IMR-90 (cell line): ENCODE measurements around the gene MCM8. TPM values are rescaled to one million over a fixed set of nuclear protein-coding genes. Genes with fewer than 3 reads are reported as not detected.

Source experiments
- ATAC-seq: fragments of 200-7000 bp; cut with Tn5 transposase; 2 replicates; pipeline ENCODE4 v1.9.1; 2020; ENCODE audit warnings: low read depth, mild to moderate bottlenecking, moderate library complexity
- BruUV-seq: library from RNA; stranded (reverse); fragments of 400-500 nt; replicated peaks from 2 replicates; lab custom pipeline; 2021; lab: Mats Ljungman, UMichigan
- CTCF ChIA-PET: fragments of 300-600 bp; formaldehyde crosslinking; extraction: SDS; loops from one replicate; lab custom pipeline; 2021; ENCODE audit warnings: antibody characterized with exemption; lab: Yijun Ruan, JAX
- POLR2A ChIA-PET: fragments of 300-600 bp; sonication (Branson Sonifier 250); formaldehyde crosslinking; loops from one replicate; lab custom pipeline; 2022; ENCODE audit warnings: antibody characterized with exemption; ENCODE audit not compliant: unreplicated experiment; lab: Charles Lee
- DNase-seq: peaks from one replicate; pipeline ENCODE4 v3.0.0; 2013
- H2AFZ ChIP-seq: replicated peaks from 2 replicates; pipeline ENCODE3; 2013; ENCODE audit warnings: low read length, mild to moderate bottlenecking; ENCODE audit not compliant: poor library complexity
- H2AK5ac ChIP-seq: 2 replicates; pipeline ENCODE4 v1.6.1; 2013; ENCODE audit warnings: low read depth, low read length, inconsistent platforms
- H2AK9ac ChIP-seq: replicated peaks from 2 replicates; pipeline ENCODE3; 2013; ENCODE audit warnings: mild to moderate bottlenecking, low read depth, low read length, moderate library complexity; ENCODE audit not compliant: poor library complexity
- H2BK120ac ChIP-seq: 2 replicates; pipeline ENCODE4 v1.6.1; 2013; ENCODE audit warnings: low read depth, low read length, inconsistent platforms
- H2BK15ac ChIP-seq: 3 replicates; pipeline ENCODE4 v1.6.1; 2013; ENCODE audit warnings: low read depth, low read length, inconsistent platforms
- H2BK20ac ChIP-seq: 2 replicates; pipeline ENCODE4 v1.6.1; 2013; ENCODE audit warnings: low read depth, mild to moderate bottlenecking, inconsistent platforms, low read length, moderate library complexity
- H2BK5ac ChIP-seq: 2 replicates; pipeline ENCODE4 v1.6.1; 2013; ENCODE audit warnings: mild to moderate bottlenecking, low read depth, low read length, inconsistent platforms; ENCODE audit not compliant: poor library complexity, severe bottlenecking
- H3K14ac ChIP-seq: replicated peaks from 2 replicates; pipeline ENCODE4 v1.6.1; 2013; ENCODE audit warnings: low read depth, low read length, inconsistent platforms
- H3K18ac ChIP-seq: 2 replicates; pipeline ENCODE4 v1.6.1; 2013; ENCODE audit warnings: low read depth, low read length, control low read depth
- H3K23ac ChIP-seq: 2 replicates; pipeline ENCODE4 v1.6.1; 2013; ENCODE audit warnings: low read depth, low read length, inconsistent platforms
- H3K27ac ChIP-seq: 2 replicates; pipeline ENCODE4 v1.5.1; 2013; ENCODE audit warnings: mild to moderate bottlenecking, control low read depth, low read length; ENCODE audit not compliant: insufficient read depth
- H3K27me3 ChIP-seq: 2 replicates; pipeline ENCODE4 v1.6.1; 2013; ENCODE audit warnings: low read length; ENCODE audit not compliant: control insufficient read depth, insufficient read depth
- H3K36me3 ChIP-seq: 2 replicates; pipeline ENCODE4 v1.6.1; 2013; ENCODE audit warnings: low read length, mixed read lengths; ENCODE audit not compliant: control insufficient read depth, insufficient read depth
- H3K4ac ChIP-seq: 2 replicates; pipeline ENCODE4 v1.6.1; 2013; ENCODE audit warnings: low read depth, low read length, inconsistent platforms
- H3K4me1 ChIP-seq: 2 replicates; pipeline ENCODE4 v1.6.1; 2013; ENCODE audit warnings: low read length, mixed read lengths; ENCODE audit not compliant: control insufficient read depth, insufficient read depth
- H3K4me2 ChIP-seq: 2 replicates; pipeline ENCODE4 v1.6.1; 2013; ENCODE audit warnings: low read depth, mild to moderate bottlenecking, control low read depth, low read length, moderate library complexity
- H3K4me3 ChIP-seq: 2 replicates; pipeline ENCODE4 v1.5.1; 2013; ENCODE audit warnings: low read depth, mild to moderate bottlenecking, control low read depth, low read length, moderate library complexity; ENCODE audit not compliant: insufficient read depth
- H3K56ac ChIP-seq: 2 replicates; pipeline ENCODE4 v1.6.1; 2013; ENCODE audit warnings: low read length, inconsistent platforms; ENCODE audit not compliant: insufficient read depth; ENCODE audit errors: extremely low read depth
- H3K79me1 ChIP-seq, 2 experiments: 2 replicates each; pipeline ENCODE4 v1.6.1; 2013; ENCODE audit warnings: low read length in 2 of 2, inconsistent platforms in 1 of 2, low read depth in 1 of 2
- H3K9ac ChIP-seq: 2 replicates; pipeline ENCODE4 v1.6.1; 2013; ENCODE audit warnings: low read depth, low read length, control low read depth
- H3K9me1 ChIP-seq: 2 replicates; pipeline ENCODE4 v1.6.1; 2013; ENCODE audit warnings: low read length, inconsistent platforms; ENCODE audit not compliant: insufficient read depth
- H3K9me3 ChIP-seq: 2 replicates; pipeline ENCODE4 v1.6.1; 2013; ENCODE audit warnings: low read length; ENCODE audit not compliant: control insufficient read depth, insufficient read depth
- H4K20me1 ChIP-seq: 2 replicates; pipeline ENCODE4 v1.6.1; 2013; ENCODE audit warnings: low read length, inconsistent platforms; ENCODE audit not compliant: insufficient read depth
- H4K5ac ChIP-seq: 2 replicates; pipeline ENCODE4 v1.6.1; 2013; ENCODE audit warnings: mild to moderate bottlenecking, low read depth, low read length, control low read depth
- H4K8ac ChIP-seq, 2 experiments: 2 replicates each; pipeline ENCODE4 v1.6.1; 2013; ENCODE audit warnings: low read depth in 2 of 2, low read length in 2 of 2, control low read depth in 1 of 2, inconsistent platforms in 1 of 2
- H4K91ac ChIP-seq: 2 replicates; pipeline ENCODE4 v1.6.1; 2013; ENCODE audit warnings: low read depth, low read length, inconsistent platforms; ENCODE audit not compliant: insufficient read depth
- MAFK ChIP-seq: IDR thresholded peaks from 2 replicates; pipeline ENCODE4 v1.6.1; 2012; ENCODE audit warnings: low read depth, low read length, improper control_type of control experiment
- MAZ ChIP-seq: IDR thresholded peaks from 2 replicates; pipeline ENCODE4 v1.6.1; 2012; ENCODE audit warnings: low read depth, mild to moderate bottlenecking, low read length, improper control_type of control experiment, moderate library complexity, borderline replicate concordance
- NFE2L2 ChIP-seq: fragments of 150-350 bp; IDR thresholded peaks from 2 replicates; pipeline ENCODE4 v1.6.1; 2016; ENCODE audit warnings: low read depth, mild to moderate bottlenecking, low read length
- RAD21 ChIP-seq: IDR thresholded peaks from 2 replicates; pipeline ENCODE4 v1.6.1; 2012; ENCODE audit warnings: low read length, improper control_type of control experiment
- SMC3 ChIP-seq: fragments of 150-350 bp; IDR thresholded peaks from 2 replicates; pipeline ENCODE4 v1.6.1; 2016; ENCODE audit warnings: low read depth, mild to moderate bottlenecking, antibody characterized with exemption, low read length, moderate library complexity
- USF2 ChIP-seq: fragments of 150-350 bp; IDR thresholded peaks from 2 replicates; pipeline ENCODE4 v1.6.1; 2017; ENCODE audit warnings: mild to moderate bottlenecking, antibody characterized with exemption, low read length, low read depth
- WGBS, 2 experiments: methylation state at CpG; one replicate each; pipeline versions ENCODE4 v1.1.5 to v1.1.7; 2013; ENCODE audit warnings: missing lambda C conversion rate in 2 of 2; ENCODE audit not compliant: insufficient read length in 1 of 2; ENCODE audit errors: extremely low coverage in 2 of 2; 5-methylcytosine and 5-hydroxymethylcytosine counted together
- dilution Hi-C: fragments of 300-500 bp; cut with HindIII; formaldehyde crosslinking; loops from one replicate; pipeline ENCODE4 v1.14.3; 2018; ENCODE audit warnings: low sequenced_read_pairs; ENCODE audit not compliant: unreplicated experiment
- in situ Hi-C: fragments of 300-500 bp; cut with MboI; formaldehyde crosslinking; loops from 3 replicates; pipeline ENCODE4 v1.14.3; 2019; ENCODE audit warnings: low sequenced_read_pairs, inconsistent platforms, mixed read lengths
- intact Hi-C: fragments of 100-400 bp; cut with micrococcal nuclease; formaldehyde crosslinking; loops from 2 replicates; pipeline ENCODE4 v1.10.0; 2022
- polyA plus RNA-seq, 3 experiments: library from polyadenylated mRNA; depleted of rRNA; stranded (reverse); fragments of >200 nt; gene quantifications; 2 replicates each; pipeline ENCODE4 v1.2.3, GENCODE V29; 2012; ENCODE audit warnings: low replicate concordance in 1 of 3
- total RNA-seq: library from RNA; depleted of rRNA; stranded (reverse); fragments of >200 nt; gene quantifications from 2 replicates; pipeline ENCODE4 v1.2.3, GENCODE V29; 2012

Gene MCM8
- total and polyA plus RNA-seq, 2 of the 4 experiments (the other 2 are of a cell fraction) = 4.2 to 11.5 TPM

- POLR2A ChIA-PET = no interaction called here
- no CpG with 5 or more reads among the region's 1 CpG for WGBS, 2 experiments
- dilution Hi-C loops = no loop called here
Observed at GRCh38 chr20:6024768-6025167, 74.3 kb downstream of the MCM8 start.

More at GRCh38 chr20:6024768-6025167, 74.3 kb downstream of the MCM8 start:
- H3K23ac ChIP-seq = no peak overlapping the region
- no peak overlapping the region for H2BK15ac ChIP-seq
- H3K27me3 ChIP-seq = no peaks in the 10 kb centered on the region
- no peak overlapping the region for H2AFZ ChIP-seq
- H3K4me2 ChIP-seq = no peak overlapping the region
- H4K91ac ChIP-seq = no peak overlapping the region
- CTCF ChIA-PET = interaction anchor here (1.1 kb wide), 1 partner anchor 13 kb away, joined by 3 read pairs; no protein-coding TSS in a partner anchor
- 0 out of 2 replicates have a peak, but pooled peaks cover 4% of the 10 kb centered on the region for H3K9me1 ChIP-seq
- H2BK120ac ChIP-seq = no peak overlapping the region
- H4K8ac ChIP-seq = no peak overlapping the region
- H4K20me1 ChIP-seq = 0 out of 2 replicates have a peak, but pooled peaks cover 10% of the 10 kb centered on the region
- intact Hi-C loops = no loop called here
- no peak overlapping the region for H2BK5ac ChIP-seq
- H3K36me3 ChIP-seq = peaks cover 21% of the 10 kb centered on the region
- H3K18ac ChIP-seq = no peak overlapping the region
- BruUV-seq = no TSS peak
- no peak for ATAC-seq
- no peak for DNase-seq
- H3K4me3 ChIP-seq = no peak overlapping the region
- no peak overlapping the region for H2AK5ac ChIP-seq
- no peak overlapping the region for H3K4ac ChIP-seq
- H3K9me3 ChIP-seq = peaks cover 5% of the 10 kb centered on the region; the same call in 1 of the 2 replicates
- H4K5ac ChIP-seq = no peak overlapping the region
- in situ Hi-C loops = no loop called here
- H3K27ac ChIP-seq = no peak overlapping the region
- no peak overlapping the region for H3K56ac ChIP-seq
- no peak for TF ChIP-seq RAD21
- TF ChIP-seq MAFK = no peak
- TF ChIP-seq NFE2L2 = no peak
- no peak for TF ChIP-seq USF2
- TF ChIP-seq MAZ = no peak
- TF ChIP-seq SMC3 = no peak
- H3K9ac ChIP-seq = no peak overlapping the region
- H3K14ac ChIP-seq = no peak overlapping the region
- H2BK20ac ChIP-seq = no peak overlapping the region
- H2AK9ac ChIP-seq = no peak overlapping the region
- H3K4me1 ChIP-seq = no peaks in the 10 kb centered on the region
- H3K79me1 ChIP-seq = peaks cover 28 to 50% of the 10 kb centered on the region in 2 experiments
